OCI-M2 (cell line): ENCODE results near the gene SENP6.
"Not testable (repeated sequence)": the region's sequence is repeated elsewhere in the genome, so short reads cannot be mapped to it uniquely, and the experiment has no call there.

ENCODE experiments used
- DNase-seq: peaks from one replicate; lab custom pipeline; 2025; ENCODE audit not compliant: unreplicated experiment; lab: John Stamatoyannopoulos, UW

The SENP6 gene, protein sequence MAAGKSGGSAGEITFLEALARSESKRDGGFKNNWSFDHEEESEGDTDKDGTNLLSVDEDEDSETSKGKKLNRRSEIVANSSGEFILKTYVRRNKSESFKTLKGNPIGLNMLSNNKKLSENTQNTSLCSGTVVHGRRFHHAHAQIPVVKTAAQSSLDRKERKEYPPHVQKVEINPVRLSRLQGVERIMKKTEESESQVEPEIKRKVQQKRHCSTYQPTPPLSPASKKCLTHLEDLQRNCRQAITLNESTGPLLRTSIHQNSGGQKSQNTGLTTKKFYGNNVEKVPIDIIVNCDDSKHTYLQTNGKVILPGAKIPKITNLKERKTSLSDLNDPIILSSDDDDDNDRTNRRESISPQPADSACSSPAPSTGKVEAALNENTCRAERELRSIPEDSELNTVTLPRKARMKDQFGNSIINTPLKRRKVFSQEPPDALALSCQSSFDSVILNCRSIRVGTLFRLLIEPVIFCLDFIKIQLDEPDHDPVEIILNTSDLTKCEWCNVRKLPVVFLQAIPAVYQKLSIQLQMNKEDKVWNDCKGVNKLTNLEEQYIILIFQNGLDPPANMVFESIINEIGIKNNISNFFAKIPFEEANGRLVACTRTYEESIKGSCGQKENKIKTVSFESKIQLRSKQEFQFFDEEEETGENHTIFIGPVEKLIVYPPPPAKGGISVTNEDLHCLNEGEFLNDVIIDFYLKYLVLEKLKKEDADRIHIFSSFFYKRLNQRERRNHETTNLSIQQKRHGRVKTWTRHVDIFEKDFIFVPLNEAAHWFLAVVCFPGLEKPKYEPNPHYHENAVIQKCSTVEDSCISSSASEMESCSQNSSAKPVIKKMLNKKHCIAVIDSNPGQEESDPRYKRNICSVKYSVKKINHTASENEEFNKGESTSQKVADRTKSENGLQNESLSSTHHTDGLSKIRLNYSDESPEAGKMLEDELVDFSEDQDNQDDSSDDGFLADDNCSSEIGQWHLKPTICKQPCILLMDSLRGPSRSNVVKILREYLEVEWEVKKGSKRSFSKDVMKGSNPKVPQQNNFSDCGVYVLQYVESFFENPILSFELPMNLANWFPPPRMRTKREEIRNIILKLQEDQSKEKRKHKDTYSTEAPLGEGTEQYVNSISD

DNA sequence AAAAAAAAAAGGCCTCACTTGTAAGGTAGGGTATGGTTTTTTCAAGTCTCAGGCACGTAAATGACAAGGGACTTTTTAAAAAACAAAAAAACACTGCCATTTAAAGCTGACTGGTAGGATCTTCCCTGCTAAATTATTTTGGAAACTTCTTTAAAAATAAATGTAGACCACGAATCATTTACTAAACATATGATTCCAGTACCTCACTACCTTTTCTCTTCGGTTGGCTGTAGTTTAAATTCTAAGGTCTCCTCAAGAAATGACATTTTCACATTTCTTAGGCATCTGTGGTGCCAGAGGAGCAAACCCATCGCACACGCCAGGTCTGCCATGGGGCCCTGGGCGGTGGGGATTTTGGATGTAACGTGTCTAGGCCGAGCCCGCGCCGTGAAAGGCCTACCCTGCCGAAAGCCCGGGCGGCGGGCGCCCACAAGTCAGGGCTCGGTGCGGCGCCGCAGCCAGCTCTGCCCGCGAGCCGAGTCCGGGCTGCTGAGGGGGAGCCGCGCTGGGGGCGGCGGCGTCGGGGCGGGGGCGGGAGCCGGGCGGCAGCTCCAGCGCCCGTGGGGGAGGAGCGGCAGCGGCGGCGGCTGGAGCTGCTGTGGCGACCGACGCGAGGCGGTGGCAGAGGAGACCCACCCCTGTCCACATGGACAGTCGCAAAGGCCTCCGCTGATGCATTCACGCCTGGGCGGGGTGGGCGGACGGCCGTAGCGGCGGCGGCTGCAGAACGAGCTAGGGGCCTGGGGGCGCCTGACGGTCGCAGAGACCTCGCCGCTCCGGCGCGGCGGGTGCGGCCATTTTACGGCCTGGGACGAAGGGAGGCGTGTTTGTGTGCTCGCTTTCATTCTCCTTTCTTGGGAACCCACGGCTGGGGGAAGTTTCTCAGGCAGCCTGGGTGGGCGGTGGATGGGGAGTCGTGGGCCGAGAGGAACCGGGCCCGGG lies at the start of gene SENP6:
Gene SENP6 (plus strand): TSS at position 577 of the 942 bp plus-strand sequence. CDS start 645 bp downstream, outside the sequence.
- no peak for DNase-seq

DNA sequence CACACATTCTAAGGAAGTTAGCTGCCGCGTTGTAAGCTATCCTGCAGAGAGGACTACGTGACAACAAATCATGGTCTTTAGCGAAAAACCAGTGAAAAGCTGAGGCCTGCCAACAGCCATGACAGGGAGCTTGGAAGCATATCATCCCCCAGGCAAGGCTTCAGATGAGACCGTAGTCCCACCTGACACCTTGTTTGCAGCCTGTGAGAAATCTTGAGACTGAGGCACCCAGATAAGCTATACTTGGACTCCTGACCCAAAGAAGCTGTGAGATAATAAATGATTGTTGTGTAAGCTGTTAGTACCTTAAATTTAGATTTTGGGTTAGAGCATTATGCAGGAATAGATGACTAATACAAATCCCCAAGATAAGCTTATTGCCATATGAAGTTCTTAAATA lies 45.4 kb upstream of the SENP6 start:
- no peak for DNase-seq

DNA sequence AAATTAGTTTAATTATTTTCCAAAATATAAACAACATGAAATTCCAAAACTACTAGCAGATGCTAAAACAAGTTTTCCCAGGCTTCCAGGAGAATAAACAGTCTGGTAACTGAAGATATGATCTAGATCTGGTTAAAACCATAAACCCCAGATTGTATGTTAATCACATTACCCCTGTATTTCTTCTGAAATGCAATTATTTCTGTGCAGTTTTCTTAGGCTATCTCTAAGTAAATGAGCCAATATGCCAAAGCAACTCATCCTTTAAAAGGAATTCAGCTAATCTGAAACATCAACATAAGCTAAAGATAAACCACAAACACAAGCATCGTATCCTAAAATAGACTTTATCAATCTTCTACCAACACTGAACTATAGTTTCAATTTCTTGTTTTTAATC lies 44.6 kb upstream of the SENP6 start:
- no peak for DNase-seq

DNA sequence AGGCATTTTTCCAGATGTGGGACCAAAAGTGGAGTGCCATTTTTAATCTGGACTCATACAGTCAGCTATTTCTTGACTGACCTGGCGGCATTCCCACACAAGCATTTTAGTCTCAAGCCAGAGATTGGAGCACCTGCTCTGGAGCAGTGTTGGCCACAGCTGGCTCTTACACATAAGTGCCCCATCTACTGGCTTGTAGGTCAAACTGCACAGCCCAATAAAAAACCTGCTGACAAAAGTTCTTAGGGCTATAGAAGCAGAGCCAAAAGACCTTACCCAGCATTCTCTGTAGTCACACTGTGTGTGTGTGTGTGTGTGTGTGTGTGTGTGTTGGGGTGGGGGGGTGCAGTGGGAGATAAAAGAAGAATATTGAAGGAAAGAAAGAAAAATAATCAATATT lies 38.6 kb upstream of the SENP6 start:
- no peak for DNase-seq

DNA sequence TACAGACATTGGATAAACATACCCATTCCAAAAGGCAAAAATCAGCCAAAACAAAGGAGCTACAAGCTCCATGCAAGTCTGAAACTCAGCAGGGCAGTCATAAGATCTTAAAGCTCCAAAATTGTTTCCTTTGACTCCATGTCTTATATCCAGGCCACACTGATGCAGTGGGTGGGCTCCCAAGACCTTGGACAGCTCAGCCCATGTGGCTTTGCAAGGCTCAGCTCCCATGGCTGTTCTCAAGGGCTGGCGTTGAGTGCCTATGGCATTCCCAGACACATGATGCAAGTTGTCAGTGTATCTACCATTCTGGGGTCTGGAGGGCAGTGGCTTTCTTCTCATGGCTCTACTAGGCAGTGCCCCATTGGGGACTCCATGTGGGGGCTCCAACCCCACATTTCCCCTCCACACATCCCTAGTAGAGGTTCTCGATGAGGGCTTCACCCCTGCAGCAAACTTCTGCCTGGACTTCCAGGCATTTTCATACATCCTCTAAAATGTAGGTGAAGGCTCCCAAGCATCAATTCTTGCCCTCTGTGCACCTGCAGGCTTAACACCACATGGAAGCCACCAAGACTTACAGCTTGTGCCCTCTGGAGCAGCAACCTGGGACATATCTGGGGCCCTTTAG lies 35.4 kb upstream of the SENP6 start:
- no peak for DNase-seq

DNA sequence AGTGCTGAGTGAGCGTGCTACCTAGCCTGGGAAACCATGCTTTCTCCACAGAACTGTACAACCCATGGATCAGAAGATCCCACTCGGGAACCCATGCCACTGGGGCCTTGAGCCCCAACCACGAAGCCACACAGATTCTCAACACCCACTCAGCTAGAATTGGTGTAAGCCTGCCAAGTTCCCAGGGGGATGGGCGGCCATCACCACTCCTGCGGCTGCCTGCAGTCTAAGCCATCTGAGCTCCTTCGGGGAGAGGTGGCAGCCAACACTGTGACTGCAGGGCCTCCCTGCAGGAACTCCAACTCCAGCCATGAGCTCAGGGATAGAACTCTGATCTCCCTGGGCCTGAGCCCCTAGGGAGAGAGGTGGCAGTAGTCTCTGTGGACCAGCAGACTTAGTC lies 33.6 kb upstream of the SENP6 start:
- DNase-seq, result no peak

DNA sequence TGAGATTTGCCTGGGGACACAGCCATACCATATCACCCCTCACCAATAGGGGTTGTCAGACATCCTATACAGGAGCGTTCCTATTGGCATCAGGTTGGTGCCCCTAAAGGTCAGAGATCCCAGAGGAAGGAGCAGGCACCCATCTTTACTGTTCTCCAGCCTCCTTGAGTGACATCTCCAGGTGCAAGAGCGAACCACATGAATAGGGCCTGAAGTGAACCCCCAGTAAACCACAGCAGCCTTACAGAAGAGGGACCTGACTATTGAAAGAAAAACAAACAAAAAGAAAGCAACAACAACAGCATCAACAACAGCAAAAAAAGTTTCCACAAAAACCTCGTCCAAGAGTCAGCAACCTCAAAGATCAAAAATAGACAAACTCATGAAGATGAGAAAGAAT lies 32.7 kb upstream of the SENP6 start:
- no peak for DNase-seq

DNA sequence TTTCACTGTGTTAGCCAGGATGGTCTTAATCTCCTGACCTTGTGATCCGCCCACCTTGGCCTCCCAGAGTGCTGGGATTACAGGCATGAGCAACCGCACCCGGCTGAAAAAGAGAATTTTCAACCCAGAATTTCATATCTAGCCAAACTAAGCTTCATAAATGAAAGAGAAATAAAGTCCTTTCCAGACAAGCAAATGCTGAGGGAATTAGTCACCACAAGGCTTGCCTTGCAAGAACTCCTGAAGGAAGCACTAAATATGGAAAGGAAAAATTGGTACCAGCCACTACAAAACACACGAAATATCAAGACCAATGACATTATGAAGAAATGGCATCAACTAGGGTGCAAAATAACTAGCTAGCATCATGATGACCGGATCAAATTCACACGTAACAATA lies 31.0 kb upstream of the SENP6 start:
- not testable (repeated sequence) for DNase-seq

DNA sequence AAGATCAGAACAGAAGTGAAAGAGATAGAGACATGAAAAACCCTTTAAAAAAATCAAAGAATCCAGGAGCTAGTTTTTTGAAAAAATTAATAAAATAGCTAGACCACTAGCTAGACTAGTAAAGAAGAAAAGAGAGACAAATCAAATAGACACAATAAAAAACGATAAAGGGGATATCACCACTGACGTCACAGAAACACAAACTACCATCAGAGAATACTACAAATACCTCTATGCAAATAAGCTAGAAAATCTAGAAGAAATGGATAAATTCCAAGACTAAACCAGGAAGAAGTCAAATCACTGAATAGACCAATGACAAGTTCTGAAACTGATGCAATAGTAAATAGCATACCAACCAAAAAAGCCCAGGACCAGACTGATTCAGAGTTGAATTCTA lies 29.6 kb upstream of the SENP6 start:
- no peak for DNase-seq

DNA sequence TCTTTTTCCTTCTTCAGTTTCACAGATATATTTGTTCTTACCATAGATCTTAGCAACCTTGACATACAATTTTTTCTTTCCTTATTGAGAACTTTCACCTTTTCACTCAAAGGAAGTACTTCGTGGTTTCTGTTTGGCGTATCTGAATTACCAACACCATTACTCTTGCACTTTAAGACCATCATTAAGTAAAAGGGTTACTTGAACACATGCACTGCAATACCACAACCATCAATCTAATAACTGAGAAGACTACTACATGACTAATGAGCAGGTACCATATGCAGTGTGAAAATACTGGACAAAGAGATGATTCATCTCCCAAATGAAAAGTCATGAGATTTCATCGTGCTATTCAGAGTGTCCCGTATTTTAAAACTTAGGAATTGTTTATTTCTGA lies 21.7 kb upstream of the SENP6 start:
- DNase-seq, result no peak

DNA sequence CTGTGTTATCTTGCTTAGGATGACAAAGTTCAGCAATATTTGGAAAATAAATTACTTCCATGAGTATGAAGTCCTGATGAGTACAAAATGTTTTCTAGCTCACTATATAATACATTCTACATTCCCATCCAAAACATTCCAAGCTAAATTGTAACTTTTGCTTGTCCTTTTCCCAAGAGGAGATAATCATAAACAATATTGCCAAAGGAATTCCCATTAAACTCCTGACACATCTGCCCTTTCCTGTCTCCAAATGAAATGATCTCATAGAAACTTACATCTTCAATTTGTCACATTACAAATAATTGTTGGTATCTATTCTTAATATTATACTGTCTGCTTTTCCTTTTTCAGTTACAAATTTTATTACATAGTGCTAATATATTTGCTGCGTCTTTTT lies 20.4 kb upstream of the SENP6 start:
- DNase-seq, result no peak

DNA sequence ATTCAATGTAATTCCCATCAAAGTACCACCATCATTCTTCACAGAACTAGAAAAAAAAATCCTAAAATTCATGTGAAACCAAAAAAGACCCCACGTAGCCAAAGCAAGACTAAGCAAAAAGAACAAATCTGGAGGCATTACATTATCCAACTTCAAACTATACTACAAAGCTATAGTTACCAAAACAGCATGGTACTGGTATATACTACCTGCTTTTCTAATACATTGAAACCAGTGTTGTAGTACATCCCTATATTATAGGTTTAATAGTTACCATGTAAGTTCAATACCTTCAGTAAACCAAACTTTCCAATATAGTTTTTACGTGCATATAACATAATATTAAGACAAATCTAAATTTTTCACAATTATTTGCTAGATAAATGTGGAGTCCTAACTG lies 17.1 kb upstream of the SENP6 start:
- DNase-seq, result not testable (repeated sequence)

DNA sequence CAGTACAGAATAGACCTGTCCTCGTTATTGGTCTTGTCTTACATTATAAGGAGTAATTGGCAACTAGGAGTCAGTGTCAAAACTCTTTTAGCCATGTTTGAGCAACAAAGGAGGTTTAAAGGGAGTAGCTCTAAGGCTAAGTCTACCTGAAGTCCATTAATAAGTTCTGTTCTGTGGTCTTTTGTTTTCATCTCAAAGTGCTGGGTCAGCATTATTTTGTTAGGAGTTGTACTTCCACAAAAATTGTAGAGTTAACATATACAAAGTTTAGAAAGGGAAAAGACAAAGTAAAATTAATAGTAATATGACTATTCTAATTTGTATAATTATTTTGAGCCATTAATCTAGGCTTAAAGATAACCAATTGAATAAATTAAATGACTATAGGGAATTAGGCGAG lies 12.7 kb upstream of the SENP6 start:
- no peak for DNase-seq

DNA sequence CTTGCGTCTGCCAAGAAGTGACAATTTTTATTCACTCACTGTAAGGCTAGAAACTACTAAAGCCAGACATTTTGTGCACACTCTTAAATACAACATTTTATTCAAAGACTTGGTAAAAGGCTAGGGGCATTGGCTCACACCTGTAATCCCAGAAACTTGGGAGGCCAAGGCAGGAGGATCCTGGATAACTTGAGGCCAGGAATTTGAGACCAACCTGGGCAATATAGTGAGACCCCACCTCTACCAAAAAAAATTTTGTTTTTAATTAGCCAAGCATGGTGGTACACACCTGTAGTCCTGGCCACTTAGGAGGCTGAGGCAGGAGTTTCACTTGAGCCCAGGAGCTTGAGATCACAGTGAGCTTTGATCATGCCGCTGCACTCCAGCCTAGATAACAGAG lies 11.3 kb upstream of the SENP6 start:
- DNase-seq, result no peak

DNA sequence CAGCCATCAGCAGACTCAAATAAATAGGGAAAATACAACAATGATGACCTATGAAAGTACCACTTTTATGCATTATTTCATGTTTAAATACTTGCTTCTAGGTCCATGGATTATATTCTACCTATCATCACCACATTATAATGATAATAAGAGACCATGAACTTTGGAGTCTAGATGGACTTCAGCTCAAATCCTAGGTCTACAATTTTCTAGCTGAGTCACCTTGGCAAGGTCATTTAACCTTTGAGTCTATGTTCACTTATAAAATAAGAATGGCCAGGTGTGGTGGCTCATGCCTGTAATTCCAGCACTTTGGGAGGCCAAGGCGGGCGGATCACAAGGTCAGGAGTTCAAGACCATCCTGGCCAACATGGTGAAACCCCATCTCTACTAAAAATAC lies 5.3 kb upstream of the SENP6 start:
- DNase-seq, result not testable (repeated sequence)

DNA sequence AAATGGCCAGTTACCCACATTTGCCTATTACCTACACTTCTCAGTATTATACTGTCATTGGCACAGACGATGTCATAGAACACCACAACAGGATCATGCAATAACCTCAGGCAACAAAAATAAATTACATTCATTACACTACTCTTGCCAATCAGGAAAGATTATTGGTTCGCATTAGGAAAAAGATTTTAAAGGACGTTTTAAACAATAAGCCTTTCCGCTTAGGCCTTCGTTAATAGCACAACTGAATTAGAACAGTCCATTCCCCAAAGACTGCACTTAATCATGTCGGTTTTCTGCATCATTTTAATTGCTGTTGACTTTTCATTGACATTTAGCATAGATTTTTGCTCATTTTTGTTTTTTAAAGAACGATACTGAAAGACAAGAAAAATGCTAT lies 912 bp upstream of the SENP6 start:
- no peak for DNase-seq

DNA sequence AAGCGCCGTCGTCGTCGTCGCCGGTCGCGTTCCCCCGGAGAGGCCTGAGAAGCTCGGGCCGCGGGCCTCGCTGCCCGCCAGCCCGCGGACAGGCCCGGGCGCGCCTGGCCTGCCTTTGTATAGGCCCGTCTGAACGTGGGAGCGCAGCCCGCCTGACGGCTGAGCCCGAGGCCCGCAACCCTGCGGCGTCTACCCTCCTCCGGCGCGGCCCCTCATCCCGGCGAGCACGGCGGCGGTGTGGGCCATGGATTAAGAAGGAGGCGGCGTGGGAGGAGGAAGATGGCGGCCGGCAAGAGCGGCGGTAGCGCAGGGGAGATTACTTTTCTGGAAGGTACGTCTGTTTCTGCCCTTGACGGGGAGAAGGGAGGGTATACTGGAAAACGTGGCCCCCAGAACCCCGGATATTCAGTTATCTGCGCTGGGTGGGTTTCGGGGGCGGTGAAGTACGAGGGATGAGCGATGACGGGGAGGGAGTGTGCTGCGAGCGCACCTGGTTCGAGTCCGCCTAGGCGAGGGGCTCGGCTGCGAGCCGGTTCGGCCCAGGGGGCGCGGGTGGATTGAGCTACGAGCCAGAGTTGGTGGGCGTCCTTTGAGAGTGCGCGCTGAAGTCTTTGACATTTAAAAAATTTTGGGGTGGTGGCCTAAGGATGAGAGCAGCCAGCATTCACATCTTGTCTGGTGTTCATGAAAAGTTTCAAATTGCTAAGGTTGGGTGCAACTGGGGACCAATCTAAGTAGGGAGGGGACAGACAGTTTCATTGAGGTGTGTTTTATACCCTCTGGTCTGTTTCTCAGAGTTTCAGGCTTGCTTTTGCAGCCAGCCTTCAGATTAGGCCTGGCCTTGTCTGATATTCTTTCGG lies 796 bp downstream of the SENP6 start:
- no peak for DNase-seq

DNA sequence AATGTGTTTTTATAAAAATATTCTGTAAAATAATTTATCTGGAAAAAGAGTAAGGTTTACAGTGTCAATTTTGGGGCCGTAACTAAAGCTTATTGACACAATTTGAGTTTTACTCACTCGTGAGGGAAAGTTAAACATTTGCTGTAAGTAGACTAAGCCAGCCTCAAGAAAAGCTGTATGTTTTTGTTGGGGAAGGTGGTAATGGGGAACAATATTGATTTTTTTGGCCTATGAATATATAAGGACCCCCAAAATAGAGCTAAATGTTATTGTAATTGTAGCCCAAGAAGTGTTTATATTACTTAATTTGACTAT lies 1.4 kb downstream of the SENP6 start:
- DNase-seq, result no peak

DNA sequence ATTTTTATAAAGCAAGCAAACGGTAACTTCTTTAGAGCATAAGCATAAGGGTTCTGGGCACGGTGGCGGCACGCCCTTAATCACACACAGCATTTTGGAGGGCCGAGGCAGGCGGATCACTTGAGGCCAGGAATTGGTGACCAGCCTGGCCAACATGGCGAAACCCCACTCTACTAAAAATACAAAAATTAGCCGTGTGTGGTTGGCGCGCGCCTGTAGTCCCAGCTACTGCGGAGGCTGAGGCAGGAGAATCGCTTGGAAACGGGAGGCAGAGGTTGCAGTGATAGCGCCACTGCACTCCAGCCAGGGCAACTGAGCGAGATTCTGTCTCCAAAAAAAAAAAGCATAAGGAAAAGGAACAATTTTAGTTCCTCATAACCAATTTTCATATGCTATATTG lies 2.6 kb downstream of the SENP6 start:
- DNase-seq, result no peak
